Epithelial cell of proximal tubule (primary cell): ENCODE results near the gene TMOD3. TPM values are rescaled to one million over a fixed set of nuclear protein-coding genes. Genes with fewer than 3 reads are reported as not detected.

Experiments used
- DNase-seq: peaks from one replicate; pipeline ENCODE4 v3.0.0-alpha.2; 2011; ENCODE audit warnings: low read depth
- H3K4me3 ChIP-seq: 2 replicates; pipeline ENCODE4 v1.5.1; 2011; ENCODE audit warnings: low read depth, mild to moderate bottlenecking, low read length
- CTCF ChIP-seq: conservative IDR thresholded peaks from 2 replicates; pipeline ENCODE4 v1.5.1; 2012; ENCODE audit warnings: low read depth, mild to moderate bottlenecking, low read length
- total RNA-seq: library from RNA; depleted of rRNA; stranded (reverse); fragments of >200 nt; gene quantifications from 2 replicates; pipeline ENCODE4 v1.2.3, GENCODE V29; 2015

The TMOD3 gene
- total RNA-seq, 1 donor from 2014 or later, result 36.0 TPM

GRCh38 chr15:51907136-51907862 lies 77.8 kb downstream of the TMOD3 start:
- H3K4me3 ChIP-seq, result no peak overlapping the region
- TF ChIP-seq CTCF, result peak; percentile 37
- no peak for DNase-seq

- H3K4me3 ChIP-seq, result no peak overlapping the region
- no peak for TF ChIP-seq CTCF
- no peak for DNase-seq
Measured at GRCh38 chr15:51908316-51908715, 78.9 kb downstream of the TMOD3 start.

- no peak overlapping the region for H3K4me3 ChIP-seq
- TF ChIP-seq CTCF, result no peak
- DNase-seq, result no peak
Measured at GRCh38 chr15:51909584-51909983, 80.1 kb downstream of the TMOD3 start.

- H3K4me3 ChIP-seq, result no peak overlapping the region
- TF ChIP-seq CTCF, result no peak
- DNase-seq, result no peak
Measured at GRCh38 chr15:51912528-51912927, 83.1 kb downstream of the TMOD3 start.

GRCh38 chr15:51917493-51917892 lies 88.0 kb downstream of the TMOD3 start:
- no peak overlapping the region for H3K4me3 ChIP-seq
- no peak for DNase-seq
- TF ChIP-seq CTCF, result peak; percentile 50

GRCh38 chr15:51924156-51925068 lies 95.0 kb downstream of the TMOD3 start:
- DNase-seq, result no peak
- no peak for TF ChIP-seq CTCF
- no peak overlapping the region for H3K4me3 ChIP-seq

- no peak for DNase-seq
- no peak for TF ChIP-seq CTCF
- no peak overlapping the region for H3K4me3 ChIP-seq
Measured at GRCh38 chr15:51926809-51927208, 97.4 kb downstream of the TMOD3 start.
